C4-2B (cell line): ENCODE results near the gene PEPD.

Experiments used
- H3K27ac ChIP-seq: fragments of 450-650 bp; 2 replicates; pipeline ENCODE4 v1.5.1; 2017
- CTCF ChIP-seq: fragments of 450-650 bp; conservative IDR thresholded peaks from 2 replicates; pipeline ENCODE4 v1.5.1; 2017; ENCODE audit warnings: mild to moderate bottlenecking
- ZFX ChIP-seq: fragments of 450-650 bp; IDR thresholded peaks from 2 replicates; pipeline ENCODE4 v1.6.1; 2017

Gene PEPD

GRCh38 chr19:33445442-33446329 lies 75.9 kb downstream of the PEPD start:
- no peak overlapping the region for H3K27ac ChIP-seq
- TF ChIP-seq CTCF, result no peak
- no peak for TF ChIP-seq ZFX

GRCh38 chr19:33444562-33445441 lies 76.8 kb downstream of the PEPD start:
- H3K27ac ChIP-seq, result no peak overlapping the region
- TF ChIP-seq CTCF (no peak), ZFX (no peak)

- TF ChIP-seq ZFX (no peak), CTCF (no peak)
- H3K27ac ChIP-seq, result no peak overlapping the region
These were observed 77.7 kb downstream of the PEPD start for GRCh38 chr19:33443638-33444561.

GRCh38 chr19:33442706-33443105 lies 78.9 kb downstream of the PEPD start:
- no peak overlapping the region for H3K27ac ChIP-seq
- TF ChIP-seq CTCF (no peak), ZFX (no peak)

GRCh38 chr19:33441828-33442227 lies 79.8 kb downstream of the PEPD start:
- TF ChIP-seq ZFX, result no peak
- TF ChIP-seq CTCF, result no peak
- no peak overlapping the region for H3K27ac ChIP-seq

GRCh38 chr19:33441277-33441699 lies 80.3 kb downstream of the PEPD start:
- TF ChIP-seq CTCF (no peak), ZFX (no peak)
- no peak overlapping the region for H3K27ac ChIP-seq
